NB4 (cell line): ENCODE results near the gene TRPM4.

ENCODE experiments used
- CTCF ChIP-seq: IDR thresholded peaks from one replicate; pipeline ENCODE4 v1.5.1; 2012; ENCODE audit warnings: low read depth, low read length
- MAX ChIP-seq: IDR thresholded peaks from 2 replicates; pipeline ENCODE4 v1.6.1; 2011; ENCODE audit warnings: low read depth, low read length
- MYC ChIP-seq: IDR thresholded peaks from 2 replicates; pipeline ENCODE4 v1.6.1; 2011; ENCODE audit warnings: low read depth, low read length
- POLR2A ChIP-seq: IDR thresholded peaks from 2 replicates; pipeline ENCODE4 v1.6.1; 2011; ENCODE audit warnings: mild to moderate bottlenecking; ENCODE audit not compliant: insufficient read length; ENCODE audit errors: extremely low read depth

DNA sequence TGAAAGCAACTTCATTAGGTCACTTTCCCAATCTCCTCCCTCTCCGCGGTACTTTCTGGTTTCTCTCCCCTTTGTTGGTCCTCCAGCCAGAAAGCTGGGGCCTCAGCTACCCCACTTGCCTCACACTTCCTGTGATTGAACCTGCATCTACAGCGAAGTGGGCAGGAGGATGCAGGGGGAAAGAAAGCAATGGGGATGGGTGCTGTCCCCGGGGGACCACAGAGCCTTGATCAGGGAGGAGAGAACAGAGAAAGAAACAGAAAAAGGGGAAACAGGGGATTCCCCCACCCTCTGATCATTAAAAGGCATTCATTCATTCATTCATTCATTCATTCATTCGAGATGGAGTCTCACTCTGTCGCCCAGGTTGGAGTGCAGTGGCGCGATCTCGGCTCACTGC lies 74.2 kb downstream of the TRPM4 start:
- TF ChIP-seq CTCF (no peak), MYC (no peak), MAX (no peak), POLR2A (no peak)
